ENCODE data around the gene GDF10. TPM values are rescaled to one million over a fixed set of nuclear protein-coding genes. Genes with fewer than 3 reads are reported as not detected.

GDF10 gene
- total RNA-seq, 1 donor from 2014 or later: 14.5 TPM

- H3K9me3 ChIP-seq: no peaks in the 10 kb centered on the region
- intact Hi-C loops (cut with DNase I): no loop called here
- DNase-seq: no peak
- no peak for TF ChIP-seq CTCF (IDR thresholded peaks at IDR 0.05)
- no peak overlapping the region for H3K4me3 ChIP-seq
- ATAC-seq: no peak
- H3K27me3 ChIP-seq (ENCODE audit: low read depth): no peaks in the 10 kb centered on the region
- no peaks in the 10 kb centered on the region for H3K4me1 ChIP-seq
- H3K27ac ChIP-seq: no peak overlapping the region
- no peaks in the 10 kb centered on the region for H3K36me3 ChIP-seq
Observed at GRCh38 chr10:47288916-47289495, 11.0 kb upstream of the GDF10 start.

- no peaks in the 10 kb centered on the region for H3K27me3 ChIP-seq (ENCODE audit: low read depth)
- H3K4me3 ChIP-seq: no peak overlapping the region
- intact Hi-C loops (cut with DNase I): no loop called here
- no peak for ATAC-seq
- TF ChIP-seq CTCF (IDR thresholded peaks at IDR 0.05): no peak
- no peak overlapping the region for H3K27ac ChIP-seq
- DNase-seq: no peak
- H3K4me1 ChIP-seq: no peaks in the 10 kb centered on the region
- H3K36me3 ChIP-seq: no peaks in the 10 kb centered on the region
- no peaks in the 10 kb centered on the region for H3K9me3 ChIP-seq
Observed at GRCh38 chr10:47289921-47290320, 10.1 kb upstream of the GDF10 start.

GRCh38 chr10:47290338-47290737 is 9.7 kb upstream of the GDF10 start:
- no peak for ATAC-seq
- no peak for DNase-seq
- Histone ChIP-seq H3K9me3 (no peaks in the 10 kb centered on the region), H3K27me3 (ENCODE audit: low read depth) (no peaks in the 10 kb centered on the region), H3K4me1 (no peaks in the 10 kb centered on the region), H3K4me3 (no peak overlapping the region), H3K36me3 (no peaks in the 10 kb centered on the region), H3K27ac (no peak overlapping the region)
- intact Hi-C loops (cut with DNase I): no loop called here
- no peak for TF ChIP-seq CTCF (IDR thresholded peaks at IDR 0.05)

DNA sequence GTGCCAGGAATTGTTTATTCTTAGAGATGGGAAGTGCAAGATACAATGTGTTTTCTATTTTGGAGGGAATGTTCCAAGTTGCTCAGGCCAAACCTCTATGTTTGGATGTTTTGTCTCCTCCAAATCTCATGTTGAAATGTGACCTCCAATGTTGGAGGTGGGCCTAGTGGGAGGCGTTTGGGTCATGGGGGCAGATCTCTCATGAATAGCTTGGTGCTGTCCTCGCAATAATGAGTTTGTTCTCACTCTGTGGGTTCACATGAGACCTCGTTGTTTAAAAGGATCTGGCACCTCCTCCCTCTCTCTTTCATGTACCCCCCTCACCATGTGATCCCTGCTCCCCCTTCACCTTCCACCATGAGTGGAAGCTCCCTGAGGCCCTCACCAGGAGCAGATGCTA is 8.3 kb upstream of the GDF10 start:
- Histone ChIP-seq H3K4me1 (no peaks in the 10 kb centered on the region), H3K36me3 (no peaks in the 10 kb centered on the region), H3K9me3 (no peaks in the 10 kb centered on the region), H3K27me3 (ENCODE audit: low read depth) (no peaks in the 10 kb centered on the region), H3K4me3 (no peak overlapping the region), H3K27ac (no peak overlapping the region)
- DNase-seq: no peak
- no peak for ATAC-seq
- intact Hi-C loops (cut with DNase I): no loop called here
- no peak for TF ChIP-seq CTCF (IDR thresholded peaks at IDR 0.05)

DNA sequence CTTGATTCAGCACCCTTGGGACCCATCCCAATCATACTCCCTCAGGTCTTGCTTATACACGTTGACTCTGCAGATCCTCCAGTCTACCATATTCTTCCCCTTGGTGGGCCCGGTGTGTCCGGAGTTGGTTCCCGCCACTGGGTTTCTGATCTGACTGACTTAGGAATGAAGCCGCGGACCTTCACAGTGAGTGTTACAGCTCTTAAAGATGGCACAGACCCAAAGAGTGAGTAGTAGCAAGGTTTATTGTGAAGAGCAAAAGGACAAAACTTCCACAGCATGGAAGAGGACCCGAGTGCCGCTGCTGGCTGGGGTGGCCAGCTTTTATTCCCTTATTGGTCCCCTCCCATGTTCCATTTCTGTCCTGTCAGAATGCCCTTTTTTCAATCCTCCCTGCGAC is 5.9 kb upstream of the GDF10 start:
- Histone ChIP-seq H3K27ac (no peak overlapping the region), H3K4me1 (no peaks in the 10 kb centered on the region), H3K36me3 (no peaks in the 10 kb centered on the region), H3K4me3 (no peak overlapping the region), H3K9me3 (no peaks in the 10 kb centered on the region), H3K27me3 (ENCODE audit: low read depth) (no peaks in the 10 kb centered on the region)
- ATAC-seq (no peak), DNase-seq (no peak)
- intact Hi-C loops (cut with DNase I): no loop called here
- no peak for TF ChIP-seq CTCF (IDR thresholded peaks at IDR 0.05)

- ATAC-seq: no peak
- no peak for TF ChIP-seq CTCF (IDR thresholded peaks at IDR 0.05)
- H3K9me3 ChIP-seq: no peaks in the 10 kb centered on the region
- intact Hi-C loops (cut with DNase I): no loop called here
- no peak for DNase-seq
- H3K4me3 ChIP-seq: no peak overlapping the region
- H3K4me1 ChIP-seq: no peaks in the 10 kb centered on the region
- no peaks in the 10 kb centered on the region for H3K36me3 ChIP-seq
- no peak overlapping the region for H3K27ac ChIP-seq
- H3K27me3 ChIP-seq (ENCODE audit: low read depth): no peaks in the 10 kb centered on the region
Observed at GRCh38 chr10:47294501-47294900, 5.5 kb upstream of the GDF10 start.

Data from lower lobe of right lung (tissue), 2 donors.